ENCODE results near the gene STK17A. TPM values are rescaled to one million over a fixed set of nuclear protein-coding genes. Genes with fewer than 3 reads are reported as not detected.

STK17A gene
- total and polyA plus RNA-seq, 2 donors (not counting 1 experiment from before 2014, with no cell fraction given) = 46.8 to 53.2 TPM

- H3K79me2 ChIP-seq (ENCODE audit: control insufficient read depth, insufficient read depth, low read length) = no peaks in the 10 kb centered on the region
- no peaks in the 10 kb centered on the region for H3K27me3 ChIP-seq (ENCODE audit: control insufficient read depth, insufficient read depth, low read length)
- H3K9me3 ChIP-seq (ENCODE audit: control insufficient read depth, insufficient read depth, low read depth, low read length) = no peaks in the 10 kb centered on the region
- no peak for TF ChIP-seq CTCF (conservative IDR thresholded peaks at IDR 0.05 in 1 of 2, IDR thresholded peaks at IDR 0.05 in 1 of 2; ENCODE audit: low read depth in 1 of 2, low read length in 2 of 2)
- TF ChIP-seq EZH2 (IDR thresholded peaks at IDR 0.05; ENCODE audit: low read length, missing control alignments) = no peak
- no peak overlapping the region for H3K9ac ChIP-seq (ENCODE audit: insufficient read depth, low read length)
- H3K4me1 ChIP-seq (ENCODE audit: control insufficient read depth, extremely low read depth, insufficient read depth, low read length) = no peaks in the 10 kb centered on the region
- no peak overlapping the region for H3K4me3 ChIP-seq (replicated peaks in 1 of 4; ENCODE audit: control extremely low read depth in 1 of 4, insufficient read depth in 1 of 4, low read depth in 3 of 4, low read length in 4 of 4)
- no peak for DNase-seq (ENCODE audit: low read depth in 2 of 2)
- H3K27ac ChIP-seq (ENCODE audit: insufficient read depth, low read length) = no peak overlapping the region
- H3K36me3 ChIP-seq (ENCODE audit: control insufficient read depth, insufficient read depth, low read length) = no peaks in the 10 kb centered on the region
- H3K4me2 ChIP-seq (ENCODE audit: extremely low read depth, insufficient read depth, low read length) = no peak overlapping the region
- no peaks in the 10 kb centered on the region for H4K20me1 ChIP-seq (ENCODE audit: control insufficient read depth, extremely low read depth, insufficient read depth, low read length)
- H2AFZ ChIP-seq (ENCODE audit: low read length) = no peak overlapping the region
These were observed 20.5 kb upstream of the STK17A start for GRCh38 chr7:43562383-43562782.

- Histone ChIP-seq H3K79me2 (ENCODE audit: control insufficient read depth, insufficient read depth, low read length) (no peaks in the 10 kb centered on the region), H3K4me1 (ENCODE audit: control insufficient read depth, extremely low read depth, insufficient read depth, low read length) (no peaks in the 10 kb centered on the region), H3K4me2 (ENCODE audit: extremely low read depth, insufficient read depth, low read length) (peak overlapping the region; percentile 4), H3K9ac (ENCODE audit: insufficient read depth, low read length) (no peak overlapping the region), H3K36me3 (ENCODE audit: control insufficient read depth, insufficient read depth, low read length) (no peaks in the 10 kb centered on the region), H3K4me3 (replicated peaks in 1 of 4; ENCODE audit: control extremely low read depth in 1 of 4, insufficient read depth in 1 of 4, low read depth in 3 of 4, low read length in 4 of 4) (no peak overlapping the region), H4K20me1 (ENCODE audit: control insufficient read depth, extremely low read depth, insufficient read depth, low read length) (no peaks in the 10 kb centered on the region), H3K27me3 (ENCODE audit: control insufficient read depth, insufficient read depth, low read length) (no peaks in the 10 kb centered on the region), H3K27ac (ENCODE audit: insufficient read depth, low read length) (no peak overlapping the region), H3K9me3 (ENCODE audit: control insufficient read depth, insufficient read depth, low read depth, low read length) (no peaks in the 10 kb centered on the region), H2AFZ (ENCODE audit: low read length) (peak overlapping the region; percentile 23)
- no peak for TF ChIP-seq CTCF (conservative IDR thresholded peaks at IDR 0.05 in 1 of 2, IDR thresholded peaks at IDR 0.05 in 1 of 2; ENCODE audit: low read depth in 1 of 2, low read length in 2 of 2)
- TF ChIP-seq EZH2 (IDR thresholded peaks at IDR 0.05; ENCODE audit: low read length, missing control alignments) = no peak
- DNase-seq (ENCODE audit: low read depth in 2 of 2) = peak in 1 of 2 donors; percentile 44
These were observed 17.1 kb upstream of the STK17A start for GRCh38 chr7:43565786-43566185.

- no peaks in the 10 kb centered on the region for H3K27me3 ChIP-seq (ENCODE audit: control insufficient read depth, insufficient read depth, low read length)
- no peaks in the 10 kb centered on the region for H3K79me2 ChIP-seq (ENCODE audit: control insufficient read depth, insufficient read depth, low read length)
- no peaks in the 10 kb centered on the region for H3K4me1 ChIP-seq (ENCODE audit: control insufficient read depth, extremely low read depth, insufficient read depth, low read length)
- H3K36me3 ChIP-seq (ENCODE audit: control insufficient read depth, insufficient read depth, low read length) = no peaks in the 10 kb centered on the region
- no peak overlapping the region for H3K4me2 ChIP-seq (ENCODE audit: extremely low read depth, insufficient read depth, low read length)
- H3K27ac ChIP-seq (ENCODE audit: insufficient read depth, low read length) = no peak overlapping the region
- H3K9me3 ChIP-seq (ENCODE audit: control insufficient read depth, insufficient read depth, low read depth, low read length) = no peaks in the 10 kb centered on the region
- H4K20me1 ChIP-seq (ENCODE audit: control insufficient read depth, extremely low read depth, insufficient read depth, low read length) = no peaks in the 10 kb centered on the region
- H2AFZ ChIP-seq (ENCODE audit: low read length) = no peak overlapping the region
- TF ChIP-seq EZH2 (IDR thresholded peaks at IDR 0.05; ENCODE audit: low read length, missing control alignments) (no peak), CTCF (conservative IDR thresholded peaks at IDR 0.05 in 1 of 2, IDR thresholded peaks at IDR 0.05 in 1 of 2; ENCODE audit: low read depth in 1 of 2, low read length in 2 of 2) (no peak)
- DNase-seq (ENCODE audit: low read depth in 2 of 2) = peak in 1 of 2 donors; percentile 92
- H3K4me3 ChIP-seq (replicated peaks in 1 of 4; ENCODE audit: control extremely low read depth in 1 of 4, insufficient read depth in 1 of 4, low read depth in 3 of 4, low read length in 4 of 4) = no peak overlapping the region
- H3K9ac ChIP-seq (ENCODE audit: insufficient read depth, low read length) = no peak overlapping the region
These were observed 14.4 kb upstream of the STK17A start for GRCh38 chr7:43568529-43568928.
